ENCODE results near the gene KAZN. TPM values are rescaled to one million over a fixed set of nuclear protein-coding genes. Genes with fewer than 3 reads are reported as not detected.

The KAZN gene
- total and polyA plus RNA-seq, 2 donors from 2014 or later = 17.4 to 60.8 TPM

DNA sequence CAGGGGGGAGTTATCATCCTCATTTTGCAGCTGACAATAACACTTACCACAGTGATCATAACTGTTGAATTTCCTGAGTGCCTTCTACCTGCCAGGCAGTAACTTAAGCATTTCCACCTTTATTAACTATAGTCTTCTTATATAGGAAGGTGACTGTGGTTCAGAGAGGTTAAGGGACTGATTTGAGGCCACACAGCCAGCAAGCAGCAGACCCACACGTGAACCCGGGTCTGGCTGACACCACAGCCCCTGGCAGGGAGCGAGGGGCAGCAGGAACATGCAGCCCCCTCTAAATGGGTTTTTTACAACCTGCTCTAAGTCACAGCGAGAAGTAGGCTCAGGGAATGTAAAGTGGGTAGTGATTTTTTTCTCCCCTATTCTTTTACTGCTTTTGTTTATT lies 248.2 kb downstream of the KAZN start:
- H3K9ac ChIP-seq (ENCODE audit: low read length in 3 of 3) = no peak overlapping the region
- H3K9me3 ChIP-seq (ENCODE audit: control insufficient read depth in 2 of 3, insufficient read depth in 1 of 3, low read length in 3 of 3) = peaks cover 0 to 8% (median 6%) of the 10 kb centered on the region in 3 donors
- H3K27ac ChIP-seq (ENCODE audit: low read depth in 2 of 2, low read length in 2 of 2) = no peak overlapping the region
- no peaks in the 10 kb centered on the region for H3K36me3 ChIP-seq (ENCODE audit: control insufficient read depth in 2 of 3, insufficient read depth in 3 of 3, low read length in 3 of 3)
- H3K27me3 ChIP-seq (ENCODE audit: control insufficient read depth, insufficient read depth, low read length) = no peaks in the 10 kb centered on the region
- H3K4me1 ChIP-seq (ENCODE audit: control insufficient read depth in 2 of 3, insufficient read depth in 2 of 3, low read depth in 1 of 3, low read length in 3 of 3) = peaks cover 0 to 2% (median 0%) of the 10 kb centered on the region in 3 donors
- DNase-seq (no peak), FAIRE-seq (no peak)
- H3K4me3 ChIP-seq (ENCODE audit: low read length in 3 of 3) = no peak overlapping the region
- TF ChIP-seq, protein P1, sequence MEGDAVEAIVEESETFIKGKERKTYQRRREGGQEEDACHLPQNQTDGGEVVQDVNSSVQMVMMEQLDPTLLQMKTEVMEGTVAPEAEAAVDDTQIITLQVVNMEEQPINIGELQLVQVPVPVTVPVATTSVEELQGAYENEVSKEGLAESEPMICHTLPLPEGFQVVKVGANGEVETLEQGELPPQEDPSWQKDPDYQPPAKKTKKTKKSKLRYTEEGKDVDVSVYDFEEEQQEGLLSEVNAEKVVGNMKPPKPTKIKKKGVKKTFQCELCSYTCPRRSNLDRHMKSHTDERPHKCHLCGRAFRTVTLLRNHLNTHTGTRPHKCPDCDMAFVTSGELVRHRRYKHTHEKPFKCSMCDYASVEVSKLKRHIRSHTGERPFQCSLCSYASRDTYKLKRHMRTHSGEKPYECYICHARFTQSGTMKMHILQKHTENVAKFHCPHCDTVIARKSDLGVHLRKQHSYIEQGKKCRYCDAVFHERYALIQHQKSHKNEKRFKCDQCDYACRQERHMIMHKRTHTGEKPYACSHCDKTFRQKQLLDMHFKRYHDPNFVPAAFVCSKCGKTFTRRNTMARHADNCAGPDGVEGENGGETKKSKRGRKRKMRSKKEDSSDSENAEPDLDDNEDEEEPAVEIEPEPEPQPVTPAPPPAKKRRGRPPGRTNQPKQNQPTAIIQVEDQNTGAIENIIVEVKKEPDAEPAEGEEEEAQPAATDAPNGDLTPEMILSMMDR (IDR thresholded peaks at IDR 0.05; ENCODE audit: borderline replicate concordance, extremely low read depth, insufficient read depth) = no peak
- intact Hi-C loops (cut with DNase I) = no loop called here

DNA sequence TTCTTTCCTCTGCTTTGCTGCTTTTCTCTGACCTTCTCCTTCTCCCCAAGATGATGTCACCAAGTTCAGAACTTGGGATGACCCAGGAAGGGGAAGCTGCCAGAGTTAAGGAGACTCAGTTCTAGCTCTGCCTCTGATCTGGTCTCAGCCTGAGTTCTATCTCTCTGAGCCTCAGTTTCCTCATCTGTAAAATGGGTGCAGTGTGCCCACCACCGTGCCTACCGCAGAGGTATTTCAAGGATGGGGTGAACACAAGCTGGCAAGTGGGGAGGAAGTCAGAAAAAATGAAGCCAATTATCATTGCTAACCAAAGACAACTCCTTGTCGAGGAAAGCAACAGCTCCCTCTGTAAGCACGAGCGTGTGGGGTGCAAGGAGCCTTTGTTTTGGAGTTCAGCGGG lies 249.7 kb downstream of the KAZN start:
- DNase-seq (no peak), FAIRE-seq (no peak)
- TF ChIP-seq, protein P1 (IDR thresholded peaks at IDR 0.05; ENCODE audit: borderline replicate concordance, extremely low read depth, insufficient read depth) = no peak
- Histone ChIP-seq H3K9ac (ENCODE audit: low read length in 3 of 3) (no peak overlapping the region), H3K36me3 (ENCODE audit: control insufficient read depth in 2 of 3, insufficient read depth in 3 of 3, low read length in 3 of 3) (no peaks in the 10 kb centered on the region), H3K4me3 (ENCODE audit: low read length in 3 of 3) (no peak overlapping the region), H3K27ac (ENCODE audit: low read depth in 2 of 2, low read length in 2 of 2) (no peak overlapping the region), H3K4me1 (ENCODE audit: control insufficient read depth in 2 of 3, insufficient read depth in 2 of 3, low read depth in 1 of 3, low read length in 3 of 3) (peaks cover 0 to 2% (median 0%) of the 10 kb centered on the region in 3 donors), H3K27me3 (ENCODE audit: control insufficient read depth, insufficient read depth, low read length) (no peaks in the 10 kb centered on the region), H3K9me3 (ENCODE audit: control insufficient read depth in 2 of 3, insufficient read depth in 1 of 3, low read length in 3 of 3) (no peaks in the 10 kb centered on the region)
- intact Hi-C loops (cut with DNase I) = no loop called here

DNA sequence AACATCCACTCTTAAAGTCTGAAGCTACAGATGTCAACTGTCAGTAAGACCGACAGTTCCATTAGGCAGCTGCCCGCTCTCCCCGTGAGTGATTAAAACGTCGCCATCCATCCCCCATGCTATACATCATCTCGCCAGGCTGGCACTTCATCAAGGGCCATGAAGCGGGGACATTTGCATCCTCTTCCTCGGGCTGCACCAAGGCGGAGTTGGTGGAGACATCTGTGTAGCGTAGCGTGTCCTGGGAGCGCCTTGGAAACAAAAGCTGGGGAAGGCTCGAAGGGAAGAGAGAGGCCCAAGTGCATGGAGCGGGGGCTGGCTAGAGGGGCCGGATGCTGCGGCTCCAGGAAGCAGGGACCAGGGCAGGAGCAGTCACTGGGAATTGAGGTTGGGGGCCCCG lies 250.1 kb downstream of the KAZN start:
- intact Hi-C loops (cut with DNase I) = no loop called here
- no peak for FAIRE-seq
- Histone ChIP-seq H3K27me3 (ENCODE audit: control insufficient read depth, insufficient read depth, low read length) (no peaks in the 10 kb centered on the region), H3K27ac (ENCODE audit: low read depth in 2 of 2, low read length in 2 of 2) (no peak overlapping the region), H3K9ac (ENCODE audit: low read length in 3 of 3) (no peak overlapping the region), H3K4me1 (ENCODE audit: control insufficient read depth in 2 of 3, insufficient read depth in 2 of 3, low read depth in 1 of 3, low read length in 3 of 3) (peaks cover 0 to 2% (median 0%) of the 10 kb centered on the region in 3 donors), H3K9me3 (ENCODE audit: control insufficient read depth in 2 of 3, insufficient read depth in 1 of 3, low read length in 3 of 3) (no peaks in the 10 kb centered on the region), H3K36me3 (ENCODE audit: control insufficient read depth in 2 of 3, insufficient read depth in 3 of 3, low read length in 3 of 3) (no peaks in the 10 kb centered on the region), H3K4me3 (ENCODE audit: low read length in 3 of 3) (no peak overlapping the region)
- TF ChIP-seq, protein P1 (IDR thresholded peaks at IDR 0.05; ENCODE audit: borderline replicate concordance, extremely low read depth, insufficient read depth) = no peak
- peak in 4 of 5 donors; percentile 83 to 90 (median 85) for DNase-seq

DNA sequence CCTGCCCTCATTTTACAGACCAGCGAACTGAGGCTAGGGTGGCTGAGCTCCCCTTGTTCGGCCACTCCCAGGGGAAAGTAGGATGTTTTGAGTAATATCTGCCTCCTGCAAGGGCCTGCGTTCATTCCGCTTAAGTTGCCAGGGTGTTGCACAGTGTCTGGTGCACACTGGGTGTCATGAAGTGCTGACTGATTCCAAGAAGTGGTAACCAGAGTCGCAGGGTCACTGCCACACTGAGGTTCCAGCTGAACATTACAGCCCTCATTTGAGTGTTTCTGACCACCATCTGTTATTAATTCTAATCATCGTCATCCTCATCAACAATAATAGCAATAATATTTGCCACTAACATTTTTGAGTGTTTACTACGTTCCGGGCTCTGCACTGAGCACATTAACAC lies 250.6 kb downstream of the KAZN start:
- Histone ChIP-seq H3K36me3 (ENCODE audit: control insufficient read depth in 2 of 3, insufficient read depth in 3 of 3, low read length in 3 of 3) (no peaks in the 10 kb centered on the region), H3K27ac (ENCODE audit: low read depth in 2 of 2, low read length in 2 of 2) (no peak overlapping the region), H3K4me1 (ENCODE audit: control insufficient read depth in 2 of 3, insufficient read depth in 2 of 3, low read depth in 1 of 3, low read length in 3 of 3) (peaks cover 0 to 2% (median 0%) of the 10 kb centered on the region in 3 donors), H3K27me3 (ENCODE audit: control insufficient read depth, insufficient read depth, low read length) (no peaks in the 10 kb centered on the region), H3K9ac (ENCODE audit: low read length in 3 of 3) (no peak overlapping the region), H3K4me3 (ENCODE audit: low read length in 3 of 3) (no peak overlapping the region), H3K9me3 (ENCODE audit: control insufficient read depth in 2 of 3, insufficient read depth in 1 of 3, low read length in 3 of 3) (no peaks in the 10 kb centered on the region)
- DNase-seq (no peak), FAIRE-seq (no peak)
- intact Hi-C loops (cut with DNase I) = no loop called here
- TF ChIP-seq, protein P1 (IDR thresholded peaks at IDR 0.05; ENCODE audit: borderline replicate concordance, extremely low read depth, insufficient read depth) = no peak

All from kidney (tissue), 14 donors.